ENCODE results near the gene DNAJC25.
"Not testable (repeated sequence)": the region's sequence is repeated elsewhere in the genome, so short reads cannot be mapped to it uniquely, and the experiment has no call there.

- not testable (repeated sequence) for TF ChIP-seq EZH2 (IDR thresholded peaks at IDR 0.05; ENCODE audit: borderline replicate concordance, low read depth, low read length, poor library complexity, severe bottlenecking); CTCF (conservative IDR thresholded peaks at IDR 0.05; ENCODE audit: low read depth, low read length)
These were observed 37.5 kb downstream of the DNAJC25 start for GRCh38 chr9:111668601-111669000.

Measured in A673 (cell line).